CD4-positive, alpha-beta T cell treated with Interleukin-15 for 1 hour (primary cell): ENCODE data around the gene BLTP3A.
"Not testable (repeated sequence)": the region's sequence is repeated elsewhere in the genome, so short reads cannot be mapped to it uniquely, and the experiment has no call there.

Experiments used
- DNase-seq: peaks from one replicate; pipeline ENCODE4 v3.0.0-alpha.2; 2020

Gene BLTP3A, protein sequence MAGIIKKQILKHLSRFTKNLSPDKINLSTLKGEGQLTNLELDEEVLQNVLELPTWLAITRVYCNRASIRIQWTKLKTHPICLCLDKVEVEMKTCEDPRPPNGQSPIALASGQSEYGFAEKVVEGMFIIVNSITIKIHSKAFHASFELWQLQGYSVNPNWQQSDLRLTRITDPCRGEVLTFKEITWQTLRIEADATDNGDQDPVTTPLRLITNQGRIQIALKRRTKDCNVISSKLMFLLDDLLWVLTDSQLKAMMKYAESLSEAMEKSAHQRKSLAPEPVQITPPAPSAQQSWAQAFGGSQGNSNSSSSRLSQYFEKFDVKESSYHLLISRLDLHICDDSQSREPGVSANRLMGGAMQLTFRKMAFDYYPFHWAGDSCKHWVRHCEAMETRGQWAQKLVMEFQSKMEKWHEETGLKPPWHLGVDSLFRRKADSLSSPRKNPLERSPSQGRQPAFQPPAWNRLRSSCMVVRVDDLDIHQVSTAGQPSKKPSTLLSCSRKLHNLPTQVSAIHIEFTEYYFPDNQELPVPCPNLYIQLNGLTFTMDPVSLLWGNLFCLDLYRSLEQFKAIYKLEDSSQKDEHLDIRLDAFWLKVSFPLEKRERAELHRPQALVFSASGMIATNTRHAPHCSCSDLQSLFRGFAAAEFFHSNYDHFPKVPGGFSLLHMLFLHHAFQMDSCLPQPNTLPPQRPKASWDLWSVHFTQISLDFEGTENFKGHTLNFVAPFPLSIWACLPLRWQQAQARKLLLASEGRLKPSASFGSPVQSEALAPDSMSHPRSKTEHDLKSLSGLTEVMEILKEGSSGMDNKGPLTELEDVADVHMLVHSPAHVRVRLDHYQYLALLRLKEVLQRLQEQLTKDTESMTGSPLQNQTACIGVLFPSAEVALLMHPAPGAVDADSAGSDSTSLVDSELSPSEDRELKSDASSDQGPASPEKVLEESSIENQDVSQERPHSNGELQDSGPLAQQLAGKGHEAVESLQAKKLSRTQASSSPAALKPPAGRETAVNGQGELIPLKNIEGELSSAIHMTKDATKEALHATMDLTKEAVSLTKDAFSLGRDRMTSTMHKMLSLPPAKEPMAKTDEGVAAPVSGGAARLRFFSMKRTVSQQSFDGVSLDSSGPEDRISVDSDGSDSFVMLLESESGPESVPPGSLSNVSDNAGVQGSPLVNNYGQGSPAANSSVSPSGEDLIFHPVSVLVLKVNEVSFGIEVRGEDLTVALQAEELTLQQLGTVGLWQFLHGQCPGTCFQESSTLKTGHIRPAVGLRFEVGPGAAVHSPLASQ (N-terminal part only)

DNA sequence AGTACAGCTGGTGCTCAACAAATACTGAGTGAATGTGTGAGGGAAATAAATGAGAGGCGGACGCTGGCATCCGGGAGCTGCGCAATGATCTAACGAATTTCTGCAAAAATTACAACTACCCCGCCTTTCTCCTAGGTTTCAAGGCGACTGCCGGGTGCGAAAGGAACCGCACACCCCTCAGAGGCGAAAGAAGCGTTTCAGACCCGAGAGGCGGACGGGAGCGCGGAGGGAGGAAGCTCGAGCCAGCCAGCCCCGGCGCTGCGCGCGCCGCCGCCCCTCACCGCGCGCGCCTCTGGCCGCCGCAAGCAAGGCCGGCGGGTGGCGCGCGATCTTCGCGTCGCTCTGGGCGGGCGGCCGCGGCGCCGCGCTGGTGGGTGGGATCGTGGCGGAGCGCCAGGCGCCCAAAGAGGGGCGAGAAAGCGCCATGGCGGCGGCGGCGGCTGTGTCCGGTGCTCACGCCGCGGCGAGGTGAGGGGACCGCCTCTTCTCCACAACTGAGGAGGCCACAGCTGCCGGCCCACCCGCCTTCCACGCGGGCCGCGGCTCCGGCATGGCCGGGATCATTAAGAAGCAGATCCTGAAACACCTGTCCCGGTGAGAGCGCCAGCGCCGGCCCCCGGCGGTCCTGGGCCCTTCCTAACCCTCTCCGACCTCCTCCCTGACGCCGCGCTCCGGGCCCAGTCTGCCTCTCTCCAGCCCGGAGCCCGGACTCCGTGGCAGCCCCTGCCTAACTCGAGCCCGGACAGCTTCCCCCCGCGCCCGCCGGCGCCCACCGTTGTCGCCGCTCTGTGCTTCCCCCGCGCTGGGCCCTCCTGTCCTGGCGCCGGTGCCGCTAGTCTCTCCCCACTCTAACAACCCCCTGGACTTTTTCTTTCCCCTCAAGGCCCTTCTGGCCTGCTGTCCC lies at the start of gene BLTP3A:
Gene BLTP3A, plus strand, starts transcription at position 383 of the 904 bp plus-strand sequence. Its CDS starts 168 bp downstream, at position 551.
- DNase-seq: peak; percentile 76

DNA sequence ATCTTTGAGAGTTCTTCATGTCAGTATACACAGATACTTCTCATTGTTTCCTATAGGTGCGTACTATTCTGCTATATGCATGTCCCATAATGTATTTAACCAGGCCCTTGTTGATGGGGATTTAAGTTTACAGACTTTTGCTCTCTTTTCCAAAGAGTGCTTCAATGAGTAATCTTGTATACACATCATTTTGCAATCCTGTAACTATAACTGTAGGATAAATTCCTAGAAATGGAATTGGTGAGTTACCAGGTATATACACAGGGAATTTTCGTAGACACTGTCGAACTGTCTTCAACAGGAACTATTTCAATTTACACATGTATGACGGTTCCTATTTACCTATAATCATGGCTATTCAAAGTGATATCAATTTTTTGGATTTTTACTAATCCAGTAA lies 49.8 kb upstream of the BLTP3A start:
- no peak for DNase-seq

DNA sequence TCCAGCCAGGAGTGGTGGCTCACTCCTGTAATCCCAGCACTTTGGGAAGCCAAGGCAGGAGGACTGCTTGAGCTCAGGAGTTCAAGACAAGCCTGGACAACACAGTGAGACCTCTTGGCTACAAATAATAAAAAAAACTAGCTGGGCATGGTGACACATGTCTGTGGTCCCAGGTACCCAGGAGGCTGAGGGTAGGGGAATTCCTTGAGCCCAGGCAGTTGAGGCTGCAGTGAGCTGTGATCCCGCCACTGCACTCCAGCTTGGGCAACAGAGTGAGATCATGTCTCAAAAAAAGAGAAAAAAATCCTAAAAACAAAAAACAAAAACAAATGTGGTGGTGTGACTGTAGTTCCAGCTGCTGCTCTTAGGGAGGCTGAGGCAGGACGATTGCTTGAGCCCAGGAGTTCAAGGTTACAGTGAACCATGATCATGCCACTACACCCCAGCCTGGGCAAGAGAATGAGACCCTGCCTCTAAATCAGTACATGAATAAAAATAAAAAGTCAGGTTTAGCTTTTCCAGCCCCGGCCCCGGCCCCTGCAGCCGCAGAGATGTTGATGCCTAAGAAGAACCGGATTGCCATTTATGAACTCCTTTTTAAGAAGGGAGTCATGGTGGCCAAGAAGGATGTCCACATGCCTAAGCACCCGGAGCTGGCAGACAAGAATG lies 48.1 kb upstream of the BLTP3A start:
- DNase-seq: no peak

- DNase-seq: not testable (repeated sequence)
These were observed 47.6 kb upstream of the BLTP3A start for GRCh38 chr6:34744294-34744647.

- DNase-seq: no peak
These were observed 46.4 kb upstream of the BLTP3A start for GRCh38 chr6:34745277-34746103.

GRCh38 chr6:34746104-34746846 lies 45.6 kb upstream of the BLTP3A start:
- DNase-seq: no peak

DNA sequence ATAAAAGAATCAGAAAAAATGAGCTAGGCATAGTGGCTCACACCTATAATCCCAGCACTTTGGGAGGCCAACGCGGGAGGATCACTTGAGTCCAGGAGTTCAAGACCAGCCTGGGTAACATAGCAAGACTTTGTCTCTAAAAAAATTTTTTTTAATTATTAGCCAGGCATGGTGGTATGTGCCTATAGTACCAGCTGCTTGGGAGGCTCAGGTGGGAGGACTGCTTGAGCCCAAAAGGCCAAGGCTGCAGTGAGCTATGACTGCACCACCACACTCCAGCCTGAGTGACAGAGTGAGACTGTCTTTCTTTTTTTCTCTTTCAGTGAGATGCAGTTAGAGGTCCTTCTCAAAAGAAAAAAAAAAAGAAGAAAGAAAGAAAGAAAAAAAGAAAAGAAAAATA lies 43.1 kb upstream of the BLTP3A start:
- DNase-seq: no peak

DNA sequence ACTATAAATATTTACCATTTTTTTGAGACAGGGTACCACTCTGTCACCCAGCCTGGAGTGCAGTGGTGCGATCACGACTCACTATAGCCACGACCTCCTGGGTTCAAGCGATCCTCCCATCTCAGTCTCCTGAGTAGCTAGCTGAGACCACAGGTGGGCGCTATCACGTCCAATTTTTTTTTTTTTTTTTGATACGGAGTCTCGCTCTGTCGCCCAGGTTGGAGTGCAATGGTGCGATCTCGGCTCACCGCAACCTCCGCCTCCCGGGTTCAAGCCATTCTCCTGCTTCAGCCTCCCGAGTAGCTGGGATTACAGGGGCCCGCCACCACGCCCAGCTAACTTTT lies 35.4 kb upstream of the BLTP3A start:
- DNase-seq: peak; percentile 39

DNA sequence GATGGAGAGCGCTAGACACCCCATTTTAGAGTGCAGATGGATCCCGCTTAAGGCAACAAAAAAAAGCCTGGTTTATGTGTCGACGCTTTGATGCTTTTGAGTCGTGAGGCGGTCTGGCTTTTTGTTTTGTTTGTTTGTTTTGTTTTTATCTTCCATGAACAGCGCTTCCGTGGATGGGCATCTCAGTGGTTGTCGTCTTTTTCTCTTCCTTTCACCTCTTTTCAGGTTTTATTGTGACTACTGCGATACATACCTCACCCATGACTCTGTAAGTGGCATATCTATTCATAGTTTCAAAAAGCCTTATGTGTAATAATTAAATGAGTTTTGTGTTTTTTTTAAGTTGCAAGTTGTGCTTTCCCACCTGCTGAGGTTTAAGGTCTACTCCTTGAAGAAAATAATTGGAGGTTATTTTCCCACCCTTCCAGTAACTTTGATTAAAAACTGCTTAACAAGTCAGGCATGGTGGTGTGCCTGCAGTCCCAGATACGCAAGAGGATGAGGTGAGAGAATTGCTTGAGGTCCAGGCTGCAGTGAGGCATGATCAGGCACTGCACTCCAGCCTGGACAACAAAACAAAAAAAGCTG lies 34.1 kb upstream of the BLTP3A start:
- DNase-seq: no peak

DNA sequence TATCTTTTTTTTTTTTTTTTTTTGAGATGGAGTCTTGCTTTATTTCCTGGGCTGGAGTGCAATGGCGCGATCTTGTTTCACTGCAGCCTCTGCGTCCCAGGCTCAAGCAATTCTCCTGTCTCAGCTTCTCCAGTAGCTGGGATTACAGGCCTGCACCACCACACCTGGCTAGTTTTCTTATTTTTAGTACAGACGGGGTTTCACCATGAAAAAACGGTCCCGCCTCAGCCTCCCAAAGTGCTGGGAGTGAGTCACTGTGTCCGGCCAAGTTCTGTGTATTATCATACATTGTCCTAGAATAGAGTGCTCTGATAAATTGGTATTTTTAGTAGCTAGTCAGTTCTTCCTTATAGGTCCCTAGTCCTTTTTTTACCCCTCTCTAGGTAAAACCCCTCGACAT lies 31.8 kb upstream of the BLTP3A start:
- DNase-seq: no peak

GRCh38 chr6:34761681-34762080 lies 30.2 kb upstream of the BLTP3A start:
- not testable (repeated sequence) for DNase-seq

GRCh38 chr6:34768148-34768547 lies 23.7 kb upstream of the BLTP3A start:
- DNase-seq: no peak

GRCh38 chr6:34771727-34772126 lies 20.2 kb upstream of the BLTP3A start:
- no peak for DNase-seq

GRCh38 chr6:34772940-34773339 lies 18.9 kb upstream of the BLTP3A start:
- no peak for DNase-seq

GRCh38 chr6:34773916-34774315 lies 18.0 kb upstream of the BLTP3A start:
- no peak for DNase-seq

GRCh38 chr6:34774967-34775366 lies 16.9 kb upstream of the BLTP3A start:
- DNase-seq: no peak

- DNase-seq: not testable (repeated sequence)
These were observed 6.5 kb upstream of the BLTP3A start for GRCh38 chr6:34785375-34785774.

DNA sequence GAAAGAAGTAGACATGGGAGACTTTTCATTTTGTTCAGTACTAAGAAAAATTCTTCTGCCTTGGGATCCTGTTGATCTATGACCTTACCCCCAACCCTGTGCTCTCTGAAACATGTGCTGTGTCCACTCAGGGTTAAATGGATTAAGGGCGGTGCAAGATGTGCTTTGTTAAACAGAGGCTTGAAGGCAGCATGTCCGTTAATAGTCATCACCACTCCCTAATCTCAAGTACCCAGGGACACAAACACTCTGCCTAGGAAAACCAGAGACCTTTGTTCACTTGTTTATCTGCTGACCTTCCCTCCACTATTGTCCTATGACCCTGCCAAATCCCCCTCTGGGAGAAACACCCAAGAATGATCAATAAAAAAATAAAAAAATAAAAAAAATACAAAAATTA lies 4.7 kb upstream of the BLTP3A start:
- not testable (repeated sequence) for DNase-seq

DNA sequence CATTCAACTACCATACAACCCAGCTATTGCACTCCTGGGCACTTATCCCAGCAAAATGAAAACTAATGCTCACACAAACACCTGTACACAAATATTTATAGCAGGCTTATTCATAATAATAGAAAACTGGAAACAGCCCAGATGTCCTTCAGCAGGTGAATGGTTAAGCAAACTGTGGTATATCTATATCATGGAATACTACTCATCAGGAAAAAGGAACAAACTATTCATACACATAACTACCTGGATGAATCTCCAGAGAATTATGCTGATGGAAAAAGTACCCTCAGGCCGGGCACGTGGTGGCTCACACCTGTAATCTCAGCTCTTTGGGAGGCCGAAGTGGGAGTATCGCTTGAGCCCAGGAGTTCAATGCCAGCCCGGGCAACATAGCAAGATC lies 3.8 kb upstream of the BLTP3A start:
- no peak for DNase-seq
